DMS114 treated with DMSO at 0.1 percent for 48 hours (cell line): ENCODE measurements around the gene PDS5B.
"Not testable (repeated sequence)": the region's sequence is repeated elsewhere in the genome, so short reads cannot be mapped to it uniquely, and the experiment has no call there.

Source experiments
- DNase-seq: peaks from one replicate; lab custom pipeline; 2025; ENCODE audit not compliant: unreplicated experiment; lab: John Stamatoyannopoulos, UW

The PDS5B gene, protein sequence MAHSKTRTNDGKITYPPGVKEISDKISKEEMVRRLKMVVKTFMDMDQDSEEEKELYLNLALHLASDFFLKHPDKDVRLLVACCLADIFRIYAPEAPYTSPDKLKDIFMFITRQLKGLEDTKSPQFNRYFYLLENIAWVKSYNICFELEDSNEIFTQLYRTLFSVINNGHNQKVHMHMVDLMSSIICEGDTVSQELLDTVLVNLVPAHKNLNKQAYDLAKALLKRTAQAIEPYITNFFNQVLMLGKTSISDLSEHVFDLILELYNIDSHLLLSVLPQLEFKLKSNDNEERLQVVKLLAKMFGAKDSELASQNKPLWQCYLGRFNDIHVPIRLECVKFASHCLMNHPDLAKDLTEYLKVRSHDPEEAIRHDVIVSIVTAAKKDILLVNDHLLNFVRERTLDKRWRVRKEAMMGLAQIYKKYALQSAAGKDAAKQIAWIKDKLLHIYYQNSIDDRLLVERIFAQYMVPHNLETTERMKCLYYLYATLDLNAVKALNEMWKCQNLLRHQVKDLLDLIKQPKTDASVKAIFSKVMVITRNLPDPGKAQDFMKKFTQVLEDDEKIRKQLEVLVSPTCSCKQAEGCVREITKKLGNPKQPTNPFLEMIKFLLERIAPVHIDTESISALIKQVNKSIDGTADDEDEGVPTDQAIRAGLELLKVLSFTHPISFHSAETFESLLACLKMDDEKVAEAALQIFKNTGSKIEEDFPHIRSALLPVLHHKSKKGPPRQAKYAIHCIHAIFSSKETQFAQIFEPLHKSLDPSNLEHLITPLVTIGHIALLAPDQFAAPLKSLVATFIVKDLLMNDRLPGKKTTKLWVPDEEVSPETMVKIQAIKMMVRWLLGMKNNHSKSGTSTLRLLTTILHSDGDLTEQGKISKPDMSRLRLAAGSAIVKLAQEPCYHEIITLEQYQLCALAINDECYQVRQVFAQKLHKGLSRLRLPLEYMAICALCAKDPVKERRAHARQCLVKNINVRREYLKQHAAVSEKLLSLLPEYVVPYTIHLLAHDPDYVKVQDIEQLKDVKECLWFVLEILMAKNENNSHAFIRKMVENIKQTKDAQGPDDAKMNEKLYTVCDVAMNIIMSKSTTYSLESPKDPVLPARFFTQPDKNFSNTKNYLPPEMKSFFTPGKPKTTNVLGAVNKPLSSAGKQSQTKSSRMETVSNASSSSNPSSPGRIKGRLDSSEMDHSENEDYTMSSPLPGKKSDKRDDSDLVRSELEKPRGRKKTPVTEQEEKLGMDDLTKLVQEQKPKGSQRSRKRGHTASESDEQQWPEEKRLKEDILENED (N-terminal part only)

GRCh38 chr13:32586080-32586900 lies at the start of gene PDS5B:
Gene PDS5B, plus strand, starts transcription at chr13:32586452. Its CDS starts 62,321 bp downstream, at chr13:32648773.
- peak; percentile 68 for DNase-seq

GRCh38 chr13:32537580-32538142 lies 48.6 kb upstream of the PDS5B start:
- no peak for DNase-seq

- DNase-seq: no peak
Observed at GRCh38 chr13:32538143-32538620, 48.1 kb upstream of the PDS5B start.

DNA sequence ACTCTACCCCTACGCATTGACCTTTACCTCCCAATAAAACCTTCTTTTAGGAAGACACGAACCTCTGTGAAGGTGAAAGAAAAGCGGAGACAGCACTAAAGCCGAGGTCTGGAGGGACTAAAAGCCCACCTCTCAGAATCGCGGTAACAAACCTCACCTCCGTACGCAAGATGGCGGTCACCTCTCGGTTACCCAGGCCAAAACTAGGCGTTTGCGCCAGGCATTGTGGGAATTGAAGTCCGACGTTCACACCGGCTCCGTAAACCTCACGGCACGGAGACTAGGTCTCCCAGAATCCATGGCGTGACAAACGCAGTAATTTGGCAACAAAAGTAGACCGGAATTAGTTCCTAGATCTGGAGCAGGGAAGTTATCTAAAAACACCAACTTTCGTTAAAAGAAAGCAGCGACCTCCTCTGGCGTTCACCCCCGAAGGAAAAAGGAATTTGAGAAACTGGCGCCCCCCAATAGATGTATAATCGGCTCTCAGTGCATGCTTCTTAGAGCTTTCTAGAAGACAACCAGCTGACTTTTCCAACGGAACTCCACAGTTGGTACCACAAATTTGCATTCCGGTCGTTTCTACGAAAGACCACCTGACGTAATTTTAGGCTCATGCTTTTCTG lies 47.5 kb upstream of the PDS5B start, which contains the start of gene N4BP2L2:
TSS of gene N4BP2L2 (minus strand) at position 175 of the 626 bp plus-strand sequence. CDS start 1,768 bp downstream, outside the sequence.
- DNase-seq: peak; percentile 89

GRCh38 chr13:32542221-32542620 lies 44.0 kb upstream of the PDS5B start:
- DNase-seq: no peak

GRCh38 chr13:32545083-32545482 lies 41.2 kb upstream of the PDS5B start:
- no peak for DNase-seq

DNA sequence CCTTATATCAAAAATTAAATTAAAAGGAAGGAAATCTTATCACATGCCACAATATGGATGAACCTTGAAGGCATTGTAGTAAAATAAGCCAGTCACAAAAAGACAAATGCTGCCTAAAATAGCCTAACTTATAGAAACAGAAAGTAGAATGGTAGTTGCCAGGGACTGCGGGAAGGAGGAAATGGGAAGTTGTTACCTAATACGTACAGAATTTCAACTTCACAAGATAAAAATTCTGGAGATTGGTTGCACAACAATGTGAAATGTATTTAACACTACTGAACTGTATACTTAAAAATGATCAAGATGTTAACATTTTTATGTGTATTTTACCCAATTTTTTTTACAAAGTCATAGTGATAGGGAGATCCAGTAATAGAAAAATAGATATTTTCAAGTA lies 37.4 kb upstream of the PDS5B start:
- no peak for DNase-seq

- no peak for DNase-seq
Observed at GRCh38 chr13:32549788-32550187, 36.5 kb upstream of the PDS5B start.

DNA sequence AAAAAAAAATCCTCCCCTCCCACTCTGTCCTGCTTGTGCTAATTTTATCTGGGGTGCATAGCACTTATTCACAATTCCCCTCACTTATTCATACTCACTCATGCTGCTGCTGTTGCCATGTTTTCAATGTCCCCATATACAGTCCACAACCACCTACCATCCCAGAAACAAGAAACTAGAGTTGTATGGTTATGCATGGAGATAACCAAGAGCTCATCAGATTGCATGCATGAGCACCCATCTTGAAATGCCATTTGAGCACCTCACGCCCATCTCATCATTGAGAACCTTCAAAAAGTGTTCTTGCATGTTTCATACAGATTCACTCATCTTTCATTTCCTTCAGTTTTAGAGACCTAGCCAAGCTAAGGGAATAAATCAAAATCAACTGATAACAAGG lies 32.5 kb upstream of the PDS5B start:
- DNase-seq: no peak

GRCh38 chr13:32555613-32556012 lies 30.6 kb upstream of the PDS5B start:
- DNase-seq: no peak

GRCh38 chr13:32560842-32561241 lies 25.4 kb upstream of the PDS5B start:
- DNase-seq: not testable (repeated sequence)

GRCh38 chr13:32575687-32576086 lies 10.6 kb upstream of the PDS5B start:
- not testable (repeated sequence) for DNase-seq

GRCh38 chr13:32577032-32577431 lies 9.2 kb upstream of the PDS5B start:
- DNase-seq: no peak

DNA sequence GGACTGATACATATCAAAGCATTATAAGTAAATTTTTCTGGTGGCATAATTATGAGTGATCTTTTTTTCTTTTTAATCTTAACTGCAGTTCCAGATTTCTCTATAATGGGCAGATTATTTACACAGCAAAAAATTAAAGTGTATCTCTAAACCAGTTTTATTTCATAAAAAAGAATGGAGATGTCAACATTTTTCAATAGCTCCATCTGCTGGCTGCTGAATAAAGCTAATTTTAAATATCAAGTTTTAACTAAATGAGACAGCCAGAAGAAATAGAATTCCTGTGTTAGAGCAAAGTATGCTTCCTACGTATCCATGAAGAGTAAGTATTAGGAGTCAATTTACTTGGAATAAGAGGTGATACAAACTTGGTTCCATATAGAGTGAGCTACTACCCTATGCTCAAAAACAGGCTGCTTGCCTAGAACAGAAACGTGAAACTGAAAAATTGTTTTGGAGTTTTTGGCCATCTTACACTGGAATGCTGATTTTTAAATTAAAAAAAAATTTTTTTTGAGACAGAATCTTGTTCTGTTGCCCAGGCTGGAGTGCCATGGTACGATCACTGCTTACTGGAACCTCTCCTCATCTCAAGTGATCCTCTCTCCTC lies 5.0 kb upstream of the PDS5B start:
- DNase-seq: no peak

GRCh38 chr13:32582281-32582680 lies 4.0 kb upstream of the PDS5B start:
- DNase-seq: no peak

GRCh38 chr13:32582991-32583390 lies 3.3 kb upstream of the PDS5B start:
- no peak for DNase-seq

- DNase-seq: no peak
Observed at GRCh38 chr13:32585550-32586079, 637 bp upstream of the PDS5B start.

GRCh38 chr13:32587011-32587810 lies 959 bp downstream of the PDS5B start:
- DNase-seq: peak; percentile 7
